GM19238 (cell line): ENCODE measurements around the gene SMIM36.
"Not testable (repeated sequence)": the region's sequence is repeated elsewhere in the genome, so short reads cannot be mapped to it uniquely, and the experiment has no call there.

Experiments
- DNase-seq: peaks from one replicate; pipeline ENCODE4 v3.0.0; 2011; ENCODE audit warnings: low spot score; ENCODE audit not compliant: insufficient read length

The SMIM36 gene

DNA sequence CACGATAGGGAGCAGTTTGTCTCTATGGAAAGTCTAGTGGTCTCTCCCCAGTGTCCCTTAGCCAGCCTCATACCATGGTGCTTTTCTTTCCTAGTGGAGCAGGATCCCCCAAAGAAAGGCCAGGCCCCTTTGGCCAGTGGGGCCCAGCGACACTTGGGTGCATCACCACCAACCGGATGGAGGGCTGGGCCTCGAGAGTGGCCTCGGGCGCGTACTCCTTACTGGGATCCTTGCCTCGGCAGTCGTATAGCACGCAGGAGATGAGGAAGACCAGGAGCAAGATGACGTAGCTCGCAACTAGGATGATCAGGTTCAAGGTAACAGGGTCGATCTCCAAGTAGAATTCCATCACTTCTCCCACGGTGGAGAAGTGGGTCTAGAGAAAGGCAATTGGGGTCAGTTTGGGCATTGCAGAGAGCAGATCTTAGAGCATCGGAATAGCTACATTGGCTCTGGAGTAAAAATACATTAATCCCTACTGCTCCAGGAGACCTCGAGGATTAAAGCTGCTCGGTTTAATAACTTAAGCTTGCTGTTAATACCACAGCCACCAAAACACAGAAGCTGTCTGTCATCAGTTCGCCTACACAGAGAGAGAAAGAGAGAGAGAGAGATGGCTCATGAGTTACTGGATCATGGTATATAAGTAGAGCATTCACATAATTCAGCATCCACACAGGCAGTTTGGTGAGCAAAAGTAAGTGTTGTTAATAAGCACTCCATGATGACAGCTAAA lies at the start of gene SMIM36:
TSS of gene SMIM36 (minus strand) at position 467 of the 736 bp plus-strand sequence.
- DNase-seq = no peak

DNA sequence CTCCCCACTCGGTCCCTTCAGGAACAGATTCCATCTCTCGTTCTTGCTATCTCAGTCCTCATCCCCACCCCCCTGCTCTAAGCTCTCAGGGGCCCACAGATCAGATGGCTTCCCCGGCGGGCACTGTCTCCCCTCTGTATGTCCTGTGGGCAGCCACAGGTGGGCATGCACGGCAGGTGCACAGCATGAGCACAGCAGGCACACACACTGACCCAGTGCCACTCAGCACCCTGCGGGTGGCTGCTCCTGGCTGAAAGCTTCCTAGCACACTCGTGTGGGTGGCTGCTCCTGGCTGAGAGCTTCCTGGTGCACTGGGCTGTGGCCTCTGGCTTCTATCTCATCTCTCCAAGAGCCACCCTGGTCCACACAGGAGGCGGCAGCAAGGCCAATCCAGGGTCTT lies 44.5 kb upstream of the SMIM36 start:
- DNase-seq = no peak

DNA sequence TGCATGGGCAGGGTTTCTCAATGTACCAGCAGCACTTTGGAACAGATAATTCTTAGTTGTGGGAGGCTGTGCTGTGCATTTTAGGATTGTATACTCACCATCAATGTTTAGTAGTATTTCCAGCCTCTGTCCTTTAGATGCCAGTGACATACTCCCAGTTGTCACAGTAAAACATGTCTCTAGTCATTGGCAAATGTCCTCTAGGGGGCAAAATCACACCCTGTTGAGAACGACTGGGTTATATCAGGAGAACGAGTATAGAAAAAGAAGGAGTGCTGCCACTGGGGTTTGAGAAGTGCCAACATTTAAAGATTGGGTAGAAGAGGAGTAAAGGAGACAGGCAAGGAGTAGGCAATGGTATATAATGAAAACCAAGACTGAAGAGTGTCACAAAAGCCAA lies 37.9 kb upstream of the SMIM36 start:
- no peak for DNase-seq

DNA sequence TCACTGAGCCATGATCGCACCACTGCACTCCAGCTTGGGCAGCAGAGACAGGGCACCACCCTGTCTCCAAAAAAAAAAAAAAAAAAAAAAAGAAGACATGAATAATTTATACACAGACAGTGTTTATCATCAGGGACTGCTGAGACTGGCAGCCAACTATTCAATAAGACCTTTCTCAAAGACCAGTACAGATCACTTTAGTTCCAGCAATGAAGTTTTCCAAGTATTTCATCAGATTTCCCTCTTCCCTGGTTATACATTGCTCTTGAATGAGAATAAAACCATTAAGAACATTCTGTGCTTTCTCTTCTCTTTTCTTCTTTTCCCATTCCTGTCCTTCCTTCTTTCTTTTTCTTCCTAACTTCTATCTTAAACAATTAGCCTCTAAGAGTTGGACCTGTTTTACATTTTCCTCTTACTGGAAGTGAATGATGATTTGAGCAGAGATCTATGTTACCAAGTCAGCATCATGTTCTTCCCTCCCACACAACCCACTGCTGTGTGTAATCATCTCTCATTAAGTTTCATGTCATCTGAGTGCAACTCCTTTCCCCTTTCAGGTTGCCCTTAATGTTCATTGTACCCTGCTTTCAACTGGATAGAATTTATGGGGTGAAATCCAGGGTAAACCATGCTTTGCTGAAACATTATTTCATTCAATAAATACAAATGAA lies 35.9 kb upstream of the SMIM36 start:
- no peak for DNase-seq

DNA sequence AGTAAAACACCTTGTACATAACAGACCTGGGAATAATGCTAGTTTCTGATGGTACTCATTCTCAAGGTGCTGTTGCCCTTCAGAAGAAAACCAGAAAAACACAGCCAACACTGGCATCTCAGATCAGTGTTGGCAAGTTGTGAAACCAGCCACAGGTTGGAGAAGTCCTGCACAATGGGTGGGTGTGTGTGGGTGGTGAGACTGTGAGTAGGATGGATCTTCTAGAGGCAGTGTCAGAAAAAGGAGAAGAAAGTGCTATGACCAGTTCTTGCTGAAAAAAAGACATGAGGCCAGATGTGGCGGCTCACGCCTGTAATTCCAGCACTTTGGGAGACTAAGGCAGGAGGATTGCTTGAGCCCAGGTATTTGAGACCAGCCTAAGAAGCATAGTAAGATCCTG lies 35.2 kb upstream of the SMIM36 start:
- DNase-seq = no peak

DNA sequence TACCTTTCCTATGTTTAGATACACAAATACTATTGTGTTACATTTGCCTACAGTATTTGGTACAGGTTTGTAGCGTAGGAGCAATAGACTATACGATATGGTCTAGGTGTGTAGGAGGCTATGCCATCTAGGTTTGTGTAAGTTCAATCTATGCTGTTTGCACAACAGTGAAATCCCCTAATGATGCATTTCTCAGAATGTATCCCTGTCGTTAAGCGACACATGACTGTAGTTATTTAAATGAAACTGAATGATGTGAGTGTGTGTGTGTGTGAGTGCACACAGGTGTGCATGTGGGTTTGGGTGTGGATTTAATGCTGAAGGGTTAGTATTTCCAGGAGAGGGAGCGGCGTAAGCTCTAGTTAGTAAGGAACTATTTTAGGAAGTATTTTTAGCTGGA lies 34.6 kb upstream of the SMIM36 start:
- no peak for DNase-seq

DNA sequence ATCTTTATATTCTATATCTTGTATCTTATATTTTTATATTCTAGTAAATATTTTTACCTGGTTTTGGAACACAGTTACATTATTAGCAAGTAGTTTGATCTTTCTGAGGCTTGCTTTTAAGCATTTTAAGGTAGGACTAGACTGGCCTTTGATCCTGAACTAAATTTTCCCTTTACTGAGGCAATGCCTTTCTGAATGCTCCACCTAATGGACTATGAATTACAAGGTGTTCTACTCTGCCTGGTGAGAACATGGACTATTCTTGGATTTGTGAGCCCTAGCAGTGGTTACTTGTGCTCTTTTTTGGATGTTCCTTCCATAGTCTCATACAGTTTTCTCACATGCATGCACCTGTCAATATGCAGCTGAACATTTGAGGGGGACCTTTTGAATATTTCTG lies 32.5 kb upstream of the SMIM36 start:
- no peak for DNase-seq

DNA sequence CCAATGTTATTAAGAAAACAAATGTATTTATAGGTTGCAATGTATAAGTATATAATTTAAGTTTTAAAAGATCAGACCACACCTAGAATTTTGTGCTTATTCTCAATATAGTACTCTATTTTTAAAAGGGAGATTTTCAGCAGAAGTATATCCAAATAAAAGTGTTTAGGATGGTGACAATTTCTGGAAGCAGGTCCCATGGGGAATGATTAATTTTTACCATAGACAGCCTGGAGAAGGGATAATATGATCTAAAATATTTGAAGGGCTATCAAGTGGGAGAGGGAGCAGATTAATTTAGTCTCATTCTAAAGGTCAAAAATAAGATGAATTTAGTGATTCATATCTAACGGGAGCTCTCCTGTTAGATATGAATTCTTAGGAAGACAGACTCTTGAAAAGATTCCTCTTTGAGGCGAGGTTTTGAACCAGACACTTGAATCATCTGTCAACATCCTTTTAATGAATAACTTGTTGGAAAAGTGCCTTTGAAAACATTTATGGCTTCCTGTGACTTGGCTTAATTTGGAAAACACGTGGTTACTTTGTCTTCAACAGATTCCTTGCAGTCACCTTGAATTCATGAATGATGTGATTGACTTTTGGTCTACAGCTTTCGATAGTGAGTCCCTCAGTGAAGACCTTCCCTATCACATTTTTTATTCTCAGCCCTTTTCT lies 29.3 kb upstream of the SMIM36 start:
- DNase-seq = no peak

DNA sequence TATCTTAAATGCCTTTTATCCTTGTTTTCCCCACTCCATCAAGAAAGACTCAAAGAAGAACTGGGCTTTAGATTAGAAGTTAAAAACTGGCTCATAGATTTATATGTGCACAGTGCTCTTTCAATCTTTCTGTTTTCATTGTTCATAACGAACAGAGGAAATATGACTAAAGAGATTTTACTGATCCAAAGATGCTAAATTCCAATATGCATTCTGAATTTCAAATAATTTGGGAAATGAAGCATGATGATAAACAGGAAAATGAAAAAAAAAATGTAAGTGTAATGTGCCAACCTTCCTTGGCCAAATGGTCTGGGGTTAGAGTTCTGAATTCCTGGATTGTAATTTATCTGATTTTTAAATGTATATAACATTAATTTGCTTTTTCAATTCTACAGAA lies 25.0 kb upstream of the SMIM36 start:
- no peak for DNase-seq

DNA sequence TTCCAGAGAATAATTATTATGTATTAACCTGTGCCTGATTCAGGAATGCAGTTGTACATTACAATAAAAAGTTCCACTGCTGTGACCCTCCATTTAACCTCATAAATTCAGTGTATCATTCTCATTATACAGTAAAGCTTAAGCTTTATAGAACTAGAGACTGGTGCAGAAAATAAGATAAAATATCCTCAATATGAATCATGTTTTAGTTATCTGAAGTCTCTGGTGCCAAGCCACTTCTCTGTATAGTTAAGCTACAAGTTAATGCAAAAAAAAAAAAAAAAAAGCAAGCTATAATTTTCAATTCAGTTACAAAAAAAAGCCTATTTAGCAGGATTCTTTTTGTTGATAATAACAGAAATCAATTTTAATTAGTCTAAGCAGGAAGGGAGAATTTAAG lies 22.4 kb upstream of the SMIM36 start:
- DNase-seq = no peak

DNA sequence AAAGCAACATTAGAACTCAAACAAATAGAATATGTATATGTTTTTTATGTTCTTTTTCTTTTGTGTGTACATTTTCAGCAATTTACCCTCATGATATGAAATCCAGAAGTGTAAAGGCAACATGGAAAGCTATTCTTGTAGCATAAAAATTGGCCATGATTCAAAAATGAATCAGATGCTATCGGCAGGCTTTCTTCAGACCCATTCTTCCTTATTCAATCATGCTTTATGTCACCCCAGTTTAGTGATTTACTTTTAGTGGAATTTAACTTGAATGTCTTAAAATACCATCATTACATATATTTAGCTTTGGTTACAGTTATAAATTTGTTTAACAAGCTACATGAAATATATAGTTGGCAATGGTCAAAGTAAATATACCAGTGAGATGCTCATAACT lies 21.4 kb upstream of the SMIM36 start:
- no peak for DNase-seq

DNA sequence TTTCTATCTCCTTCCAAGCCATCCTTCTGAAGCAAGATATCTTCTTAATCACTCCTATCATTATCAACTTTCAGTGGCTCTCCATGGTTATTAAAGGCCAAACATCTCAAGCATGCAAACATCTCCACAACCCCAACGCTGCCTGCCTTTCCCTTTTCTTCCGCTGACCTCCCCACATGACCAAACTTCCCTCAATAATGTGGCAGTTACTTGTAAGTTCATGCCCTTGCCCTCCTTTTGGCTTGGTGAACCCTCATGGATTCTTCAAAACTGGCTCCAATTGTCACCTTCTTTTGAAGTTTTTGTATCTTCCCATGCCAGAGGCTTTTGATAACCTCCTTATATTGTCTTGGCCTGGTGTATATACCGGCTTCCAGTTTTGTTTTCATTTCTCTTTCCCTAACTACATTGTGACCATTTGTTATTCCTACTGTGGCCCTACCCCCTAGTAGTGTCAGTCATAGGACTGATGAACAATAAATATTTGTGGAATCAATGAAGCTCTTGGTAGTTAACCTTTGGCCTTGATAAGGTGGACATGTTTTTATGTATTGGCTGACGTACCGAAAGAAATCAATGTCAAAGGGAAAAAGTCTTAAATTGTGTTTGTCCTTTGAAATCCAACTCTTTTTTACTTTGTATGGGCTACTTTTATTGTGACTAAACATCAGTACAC lies 19.9 kb upstream of the SMIM36 start:
- no peak for DNase-seq

DNA sequence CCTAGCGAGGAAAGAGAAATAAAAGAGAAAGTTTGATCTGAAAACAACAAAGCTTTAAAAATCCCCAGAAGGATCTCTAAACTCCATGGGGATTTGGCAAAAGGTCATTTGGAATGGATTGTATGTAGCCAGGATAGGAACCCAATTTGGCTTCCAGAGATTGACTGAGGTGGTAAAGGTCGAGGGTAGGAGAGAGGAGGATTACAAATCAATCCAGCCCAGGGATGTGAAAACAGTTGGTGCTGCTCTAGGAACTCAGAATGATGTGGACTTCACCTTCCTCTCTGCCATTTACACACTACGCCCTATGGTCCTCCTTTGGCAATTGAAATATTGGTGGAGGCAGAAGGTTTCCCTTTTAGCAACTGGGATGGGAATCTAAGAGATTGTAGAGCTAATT lies 18.8 kb upstream of the SMIM36 start:
- no peak for DNase-seq

DNA sequence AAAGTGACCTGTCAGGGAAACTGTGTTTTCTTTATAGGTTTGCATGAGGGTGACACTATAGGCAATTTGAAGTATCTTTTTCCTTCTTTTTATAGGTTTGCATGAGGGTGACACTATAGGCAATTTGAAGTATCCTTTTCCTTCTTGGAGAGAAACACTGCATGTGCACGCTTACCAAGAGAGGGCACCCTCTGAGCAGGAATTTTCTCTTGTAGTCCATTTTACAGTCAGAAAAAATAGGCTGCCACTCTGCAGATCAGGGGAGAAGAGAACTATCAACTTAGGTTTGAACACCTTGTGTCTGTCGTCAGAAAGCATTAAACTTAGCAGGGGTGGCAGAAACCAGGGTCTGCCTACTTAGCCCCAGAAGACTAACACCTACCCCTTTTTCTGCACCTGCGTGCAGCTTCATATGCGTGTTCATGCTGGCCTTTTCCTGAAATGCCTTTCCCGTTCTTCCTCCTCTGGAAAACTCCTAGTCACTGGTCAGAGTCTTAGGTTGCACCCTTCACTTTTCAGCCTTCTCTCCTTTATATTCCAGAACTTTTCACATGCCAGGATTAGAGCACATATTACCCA lies 16.4 kb upstream of the SMIM36 start:
- DNase-seq = no peak

DNA sequence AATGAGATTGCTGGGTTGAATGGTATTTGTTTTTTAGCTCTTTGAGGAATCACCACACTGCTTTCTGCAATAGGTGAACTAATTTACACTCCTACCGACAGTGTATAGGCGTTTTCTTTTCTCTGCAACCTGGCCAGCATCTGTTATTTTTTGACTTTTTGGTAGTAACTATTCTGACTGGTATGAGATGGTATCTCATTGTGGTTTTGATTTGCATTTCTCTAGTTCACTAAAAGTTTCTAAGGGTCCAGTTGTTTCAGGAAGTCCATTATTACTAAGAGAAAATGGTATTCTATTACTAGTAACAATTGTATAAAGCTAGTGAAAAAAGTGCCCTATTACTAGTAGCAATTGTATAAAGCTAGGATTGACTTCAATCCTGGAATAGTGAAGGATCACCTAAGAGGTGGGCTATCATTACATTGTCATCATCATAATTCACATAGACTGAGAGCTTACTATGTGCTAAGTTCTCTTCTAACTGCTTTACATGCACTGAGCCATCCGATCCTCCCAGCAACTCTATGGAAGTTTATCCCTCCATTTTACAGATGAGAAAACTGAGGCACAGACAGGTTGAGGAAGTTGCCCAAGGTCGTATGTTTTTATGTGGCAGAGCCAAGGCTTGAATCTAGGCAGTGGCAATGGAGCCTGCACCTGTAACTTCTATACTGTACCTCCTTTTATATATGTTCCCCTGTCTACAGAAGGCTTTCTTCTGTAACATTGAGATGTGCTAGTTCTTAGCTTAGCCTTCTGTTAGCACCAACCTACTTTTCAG lies 13.4 kb upstream of the SMIM36 start:
- DNase-seq = no peak

DNA sequence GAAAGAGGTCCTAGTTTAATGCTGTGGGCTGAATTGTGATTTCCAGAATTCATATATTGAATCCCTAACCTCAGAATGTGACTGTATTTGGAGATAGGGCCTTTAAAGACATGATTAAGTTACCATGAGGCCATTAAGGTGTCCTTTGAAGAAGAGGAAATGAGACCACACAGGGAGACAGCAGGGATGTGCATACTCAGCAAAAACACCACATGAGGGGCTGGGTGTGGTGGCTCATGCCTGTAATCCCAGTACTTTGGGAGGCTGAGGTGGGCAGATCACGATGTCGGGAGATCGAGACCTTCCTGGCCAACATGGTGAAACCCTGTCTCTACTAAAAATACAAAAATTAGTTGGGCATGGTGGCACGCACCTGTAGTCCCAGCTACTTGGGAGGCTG lies 11.8 kb upstream of the SMIM36 start:
- DNase-seq = not testable (repeated sequence)

DNA sequence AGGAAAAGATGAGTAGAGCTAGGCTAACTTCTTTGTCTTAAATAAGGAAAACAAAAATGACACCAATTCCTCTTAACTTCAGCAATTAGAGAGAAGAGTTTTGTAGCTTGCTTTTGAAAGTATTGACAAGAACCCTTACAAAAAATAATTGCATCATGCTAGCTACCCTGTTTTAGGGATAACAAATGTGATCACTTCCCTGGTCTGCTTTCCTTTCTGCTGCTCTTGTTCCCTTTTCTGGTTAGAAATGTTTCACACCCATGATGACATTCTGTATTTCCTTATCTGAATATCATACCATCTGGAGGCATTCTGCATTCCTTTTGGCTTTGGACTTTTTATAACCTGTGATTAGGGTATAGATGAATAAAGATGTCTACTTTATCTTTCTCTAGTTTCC lies 9.9 kb upstream of the SMIM36 start:
- DNase-seq = no peak

DNA sequence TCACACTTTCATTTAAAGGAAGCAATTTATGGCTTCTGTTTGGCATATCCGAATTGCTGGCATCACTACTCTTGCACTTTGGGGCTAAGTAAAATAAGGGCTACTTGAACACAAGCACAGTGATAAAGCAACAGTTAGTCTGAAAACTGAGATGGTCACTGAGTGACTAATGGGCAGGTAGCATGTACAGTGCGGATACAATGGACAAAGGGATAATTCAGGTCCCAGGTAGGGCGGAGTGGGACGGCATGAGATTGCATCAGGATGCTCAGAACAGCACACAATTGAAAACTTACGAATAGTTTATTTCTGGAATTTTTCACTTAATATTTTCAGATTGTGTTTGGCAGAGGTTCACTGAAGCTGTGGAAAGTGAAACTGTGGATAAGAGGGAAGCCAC lies 9.2 kb upstream of the SMIM36 start:
- DNase-seq = no peak

DNA sequence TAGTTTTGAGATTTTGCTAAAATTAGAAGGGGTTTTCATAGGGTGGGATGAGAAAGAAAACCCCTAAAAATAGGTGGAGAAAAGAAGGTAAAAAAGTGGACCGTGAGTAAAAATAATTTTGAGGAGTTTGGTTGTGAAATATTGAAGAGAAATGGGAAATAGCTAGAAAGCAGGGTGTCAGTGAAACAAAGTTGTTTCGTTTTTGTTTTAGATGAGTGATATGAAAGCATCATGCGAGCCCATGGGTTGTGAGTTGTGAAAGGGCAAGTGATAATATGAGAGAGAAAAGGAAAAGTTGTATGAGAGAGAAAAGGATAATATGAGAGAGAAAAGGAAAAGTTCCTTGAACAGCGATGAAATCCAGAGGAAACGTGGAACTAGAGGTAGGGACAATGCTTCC lies 7.3 kb upstream of the SMIM36 start:
- no peak for DNase-seq

DNA sequence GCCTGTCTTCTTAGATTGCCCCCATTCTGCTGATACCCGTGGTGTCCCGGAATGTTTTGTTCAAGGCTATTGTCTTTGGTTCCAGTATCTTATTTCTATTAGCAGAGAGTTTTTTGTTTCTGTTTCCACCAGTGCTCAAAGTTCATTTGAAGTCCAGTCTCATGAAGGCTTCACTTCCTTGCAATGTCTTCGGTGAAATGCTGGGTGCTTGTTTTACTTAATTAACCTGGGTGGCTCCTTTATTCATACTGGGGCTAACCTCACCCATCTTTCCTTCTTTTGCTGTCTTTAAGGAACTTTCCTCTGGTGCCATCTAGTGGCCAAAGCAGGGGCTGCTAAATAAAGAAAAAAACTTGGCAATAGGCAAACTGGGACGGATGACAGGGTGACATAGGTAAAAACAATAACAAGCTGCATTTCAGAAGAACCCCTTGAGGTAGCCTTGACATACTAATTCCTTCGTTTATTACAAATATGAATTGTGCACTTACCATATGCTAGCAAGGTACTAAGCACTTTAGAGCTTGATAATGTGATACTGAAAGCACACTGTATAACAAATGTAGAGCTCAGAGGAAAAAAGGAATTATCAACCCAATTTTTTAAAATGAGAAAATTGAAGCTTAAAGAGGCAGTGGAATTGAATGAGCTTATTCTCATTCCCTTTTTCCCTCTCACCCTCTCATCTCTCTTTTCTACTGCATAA lies 2.8 kb upstream of the SMIM36 start:
- DNase-seq = peak; percentile 11
